Mesothelial cell of epicardium (in vitro differentiated cells): ENCODE results near the gene TTBK2. TPM values are rescaled to one million over a fixed set of nuclear protein-coding genes. Genes with fewer than 3 reads are reported as not detected.

Experiments used
- DNase-seq, 2 experiments: peaks; one replicate each; pipeline ENCODE4 v3.0.0; 2021; ENCODE audit warnings: low spot score in 2 of 2; ENCODE audit not compliant: unreplicated experiment in 2 of 2
- H3K27ac Mint-ChIP-seq: 2 replicates; pipeline ENCODE4 v1.8.0; 2021; ENCODE audit warnings: mixed read lengths
- H3K27me3 Mint-ChIP-seq: 2 replicates; pipeline ENCODE4 v1.8.0; 2021; ENCODE audit warnings: low read depth, mixed read lengths
- H3K36me3 Mint-ChIP-seq: 2 replicates; pipeline ENCODE4 v1.8.0; 2021; ENCODE audit warnings: mixed read lengths
- H3K4me1 Mint-ChIP-seq: 2 replicates; pipeline ENCODE4 v1.8.0; 2021; ENCODE audit warnings: mixed read lengths
- H3K4me3 Mint-ChIP-seq: 2 replicates; pipeline ENCODE4 v1.8.0; 2021; ENCODE audit warnings: mild to moderate bottlenecking, moderate library complexity, mixed read lengths
- H3K9me3 Mint-ChIP-seq: 2 replicates; pipeline ENCODE4 v1.8.0; 2021; ENCODE audit warnings: mixed read lengths
- total RNA-seq: library from RNA; stranded (reverse); gene quantifications from 3 replicates; pipeline ENCODE4 v1.2.1, GENCODE V29; 2021
- TF ChIP-seq, protein P1 (sequence below): fragments of 200-600 bp; sonication (generic); IDR thresholded peaks from one replicate; pipeline ENCODE4 v1.5.0; 2021; ENCODE audit warnings: antibody characterized with exemption; ENCODE audit not compliant: unreplicated experiment

TTBK2 gene
- total RNA-seq, 1 donor from 2014 or later: 21.1 TPM

DNA sequence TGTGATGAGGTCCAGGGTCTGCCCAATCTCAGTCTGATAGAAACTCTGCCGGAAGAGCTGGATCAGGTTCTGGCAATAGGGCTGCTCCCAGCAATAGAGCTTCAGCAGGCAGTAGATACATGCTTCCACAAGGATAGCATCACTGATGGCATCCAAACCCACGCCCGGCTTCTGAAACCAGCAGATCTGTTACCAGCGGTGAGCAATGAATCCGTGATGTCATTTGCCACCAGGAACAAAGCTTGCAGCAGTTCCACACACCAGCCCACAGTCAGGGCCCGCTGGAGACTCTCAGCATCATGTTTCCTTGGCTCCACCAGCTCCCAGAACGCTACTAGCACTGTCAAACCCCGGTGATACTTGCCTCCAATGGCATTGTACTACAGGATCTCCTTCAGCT lies 19.3 kb upstream of the TTBK2 start:
- no peak overlapping the region for H3K27ac Mint-ChIP-seq
- H3K4me1 Mint-ChIP-seq: no peaks in the 10 kb centered on the region
- no peak for DNase-seq
- no peak overlapping the region for H3K4me3 Mint-ChIP-seq
- no peaks in the 10 kb centered on the region for H3K9me3 Mint-ChIP-seq
- no peaks in the 10 kb centered on the region for H3K27me3 Mint-ChIP-seq
- TF ChIP-seq, protein P1, sequence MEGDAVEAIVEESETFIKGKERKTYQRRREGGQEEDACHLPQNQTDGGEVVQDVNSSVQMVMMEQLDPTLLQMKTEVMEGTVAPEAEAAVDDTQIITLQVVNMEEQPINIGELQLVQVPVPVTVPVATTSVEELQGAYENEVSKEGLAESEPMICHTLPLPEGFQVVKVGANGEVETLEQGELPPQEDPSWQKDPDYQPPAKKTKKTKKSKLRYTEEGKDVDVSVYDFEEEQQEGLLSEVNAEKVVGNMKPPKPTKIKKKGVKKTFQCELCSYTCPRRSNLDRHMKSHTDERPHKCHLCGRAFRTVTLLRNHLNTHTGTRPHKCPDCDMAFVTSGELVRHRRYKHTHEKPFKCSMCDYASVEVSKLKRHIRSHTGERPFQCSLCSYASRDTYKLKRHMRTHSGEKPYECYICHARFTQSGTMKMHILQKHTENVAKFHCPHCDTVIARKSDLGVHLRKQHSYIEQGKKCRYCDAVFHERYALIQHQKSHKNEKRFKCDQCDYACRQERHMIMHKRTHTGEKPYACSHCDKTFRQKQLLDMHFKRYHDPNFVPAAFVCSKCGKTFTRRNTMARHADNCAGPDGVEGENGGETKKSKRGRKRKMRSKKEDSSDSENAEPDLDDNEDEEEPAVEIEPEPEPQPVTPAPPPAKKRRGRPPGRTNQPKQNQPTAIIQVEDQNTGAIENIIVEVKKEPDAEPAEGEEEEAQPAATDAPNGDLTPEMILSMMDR: no peak
- H3K36me3 Mint-ChIP-seq: peaks cover 9% of the 10 kb centered on the region

- no peak overlapping the region for H3K4me3 Mint-ChIP-seq
- H3K36me3 Mint-ChIP-seq: peaks cover 7% of the 10 kb centered on the region
- no peaks in the 10 kb centered on the region for H3K4me1 Mint-ChIP-seq
- H3K9me3 Mint-ChIP-seq: no peaks in the 10 kb centered on the region
- H3K27me3 Mint-ChIP-seq: no peaks in the 10 kb centered on the region
- no peak for DNase-seq
- TF ChIP-seq, protein P1: no peak
- no peak overlapping the region for H3K27ac Mint-ChIP-seq
Measured at GRCh38 chr15:42937143-42937542, 16.6 kb upstream of the TTBK2 start.

DNA sequence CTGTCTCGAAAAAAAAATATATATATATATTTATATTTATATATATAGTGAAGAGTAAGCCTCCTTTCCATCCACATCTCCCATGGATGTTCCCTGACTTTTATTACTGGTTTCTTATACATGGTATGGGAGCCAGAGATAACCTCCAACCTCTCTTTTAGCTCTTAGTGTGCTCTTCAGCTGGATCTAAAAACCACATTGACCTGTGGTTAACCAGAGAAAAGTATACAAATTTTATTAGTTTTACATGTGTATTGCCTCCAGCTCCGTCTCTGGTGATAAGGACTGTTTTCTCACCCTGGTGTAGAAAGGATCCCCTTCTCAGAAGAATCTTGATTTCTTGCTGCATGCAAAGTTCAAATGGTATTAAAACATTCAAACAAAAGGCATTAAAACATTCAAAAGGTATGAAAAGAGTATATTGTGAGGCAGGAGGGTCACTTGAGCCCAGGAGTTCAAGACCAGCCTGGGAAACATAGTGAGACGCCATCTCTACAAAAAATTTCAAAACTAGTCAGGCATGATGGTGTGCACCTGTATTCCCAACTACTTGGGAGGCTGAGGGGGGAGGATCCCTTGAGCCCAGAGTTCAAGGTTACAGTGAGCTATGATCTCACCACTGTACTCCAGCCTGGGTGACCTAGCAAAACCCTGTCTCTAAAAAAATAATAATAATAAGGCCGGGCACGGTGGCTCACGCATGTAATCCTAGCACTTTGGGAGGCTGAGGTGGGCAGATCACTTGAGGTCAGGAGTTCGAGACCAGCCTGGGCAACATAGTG lies 13.5 kb upstream of the TTBK2 start:
- no peak for DNase-seq
- Mint-ChIP-seq H3K9me3 (no peaks in the 10 kb centered on the region), H3K27me3 (no peaks in the 10 kb centered on the region), H3K4me1 (no peaks in the 10 kb centered on the region), H3K4me3 (no peak overlapping the region), H3K27ac (no peak overlapping the region), H3K36me3 (no peaks in the 10 kb centered on the region)
- TF ChIP-seq, protein P1: no peak

- Mint-ChIP-seq H3K4me1 (no peaks in the 10 kb centered on the region), H3K27ac (no peak overlapping the region), H3K9me3 (no peaks in the 10 kb centered on the region), H3K4me3 (no peak overlapping the region), H3K36me3 (no peaks in the 10 kb centered on the region), H3K27me3 (no peaks in the 10 kb centered on the region)
- DNase-seq: no peak
- TF ChIP-seq, protein P1: no peak
Measured at GRCh38 chr15:42932833-42933515, 12.4 kb upstream of the TTBK2 start.

- H3K27ac Mint-ChIP-seq: no peak overlapping the region
- H3K4me3 Mint-ChIP-seq: no peak overlapping the region
- no peaks in the 10 kb centered on the region for H3K9me3 Mint-ChIP-seq
- DNase-seq: no peak
- TF ChIP-seq, protein P1: no peak
- no peaks in the 10 kb centered on the region for H3K4me1 Mint-ChIP-seq
- no peaks in the 10 kb centered on the region for H3K36me3 Mint-ChIP-seq
- no peaks in the 10 kb centered on the region for H3K27me3 Mint-ChIP-seq
Measured at GRCh38 chr15:42931702-42932486, 11.3 kb upstream of the TTBK2 start.
